Erythroblast (primary cell): ENCODE results near the gene ISLR2.
"Not testable (repeated sequence)": the region's sequence is repeated elsewhere in the genome, so short reads cannot be mapped to it uniquely, and the experiment has no call there.

ENCODE experiments used
- DNase-seq, 2 experiments: peaks; one replicate each; lab custom pipeline; 2025; lab: John Stamatoyannopoulos, UW
- GATA1 ChIP-seq: IDR thresholded peaks from 2 replicates; pipeline ENCODE4 v1.6.1; 2011; ENCODE audit warnings: low read depth, mild to moderate bottlenecking, control low read depth, low read length, moderate library complexity
- POLR2A ChIP-seq: IDR thresholded peaks from 2 replicates; pipeline ENCODE4 v1.6.1; 2011; ENCODE audit warnings: mild to moderate bottlenecking, low read length

ISLR2 gene

DNA sequence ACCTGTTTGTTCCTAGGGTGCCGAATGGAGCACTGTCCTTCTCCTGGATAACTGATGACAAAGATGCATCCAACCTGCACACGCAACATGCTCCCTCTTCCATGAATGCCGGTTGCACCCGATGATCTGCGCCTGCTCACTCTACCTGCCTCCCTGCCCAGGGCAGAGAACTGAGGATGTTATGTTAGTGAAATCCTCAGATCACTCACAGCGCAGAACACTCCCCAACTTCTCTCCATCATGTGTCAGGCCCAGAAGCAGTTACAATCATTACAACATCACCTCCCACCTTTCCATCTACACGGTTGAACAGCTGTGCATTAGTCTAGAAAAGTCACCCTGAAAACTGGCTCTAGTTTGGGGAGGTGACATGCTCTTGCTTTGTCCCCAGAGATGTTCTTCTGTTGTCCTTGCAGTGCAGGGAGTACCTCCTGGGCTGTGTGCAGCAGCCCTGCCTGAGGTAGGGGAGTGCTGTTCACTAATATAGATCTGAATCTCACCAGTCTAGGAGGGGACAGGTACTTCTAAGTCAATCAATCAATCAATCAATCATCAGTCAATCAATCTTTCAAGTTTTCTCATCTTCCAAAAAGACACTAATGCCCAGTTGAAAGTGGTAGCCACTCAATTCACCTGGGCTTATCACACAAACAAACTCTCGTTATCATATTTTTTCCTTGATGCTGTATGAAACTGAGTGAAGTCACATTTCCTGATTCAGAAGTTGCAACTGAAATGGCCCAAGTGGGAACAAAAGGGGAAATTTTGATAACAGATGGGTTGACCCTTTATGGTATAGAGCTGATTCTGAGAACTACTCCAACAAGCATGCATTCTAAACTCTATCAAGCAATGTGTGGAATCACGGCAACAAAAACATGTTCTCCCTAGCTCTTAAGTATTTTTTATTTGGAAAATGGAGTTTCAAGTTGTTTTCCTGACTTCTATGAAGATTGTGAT is 27.8 kb downstream of the ISLR2 start:
- no peak for DNase-seq
- no peak for TF ChIP-seq POLR2A
- no peak for TF ChIP-seq GATA1

GRCh38 chr15:74158855-74159650 is 28.7 kb downstream of the ISLR2 start:
- TF ChIP-seq GATA1 (no peak), POLR2A (no peak)
- DNase-seq: no peak

DNA sequence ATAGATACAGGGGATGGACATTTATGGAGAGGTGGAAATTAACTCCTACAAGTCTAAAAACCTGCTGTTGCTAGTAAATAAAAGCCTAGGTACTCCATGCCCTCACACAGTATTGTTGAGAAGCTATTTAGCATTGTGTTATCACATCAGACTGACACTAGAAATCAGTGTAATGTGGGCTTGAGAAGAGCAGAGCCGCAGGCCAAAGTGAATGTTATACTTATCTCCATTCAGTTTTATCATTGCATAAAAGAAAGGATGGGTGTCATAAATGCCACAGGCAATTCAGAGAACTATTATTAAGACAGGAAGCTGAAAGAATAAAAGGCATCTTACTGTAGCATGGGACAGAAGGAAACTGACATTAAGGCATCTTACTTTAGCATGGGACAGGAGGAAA is 29.4 kb downstream of the ISLR2 start:
- no peak for DNase-seq
- TF ChIP-seq GATA1: no peak
- TF ChIP-seq POLR2A: no peak

DNA sequence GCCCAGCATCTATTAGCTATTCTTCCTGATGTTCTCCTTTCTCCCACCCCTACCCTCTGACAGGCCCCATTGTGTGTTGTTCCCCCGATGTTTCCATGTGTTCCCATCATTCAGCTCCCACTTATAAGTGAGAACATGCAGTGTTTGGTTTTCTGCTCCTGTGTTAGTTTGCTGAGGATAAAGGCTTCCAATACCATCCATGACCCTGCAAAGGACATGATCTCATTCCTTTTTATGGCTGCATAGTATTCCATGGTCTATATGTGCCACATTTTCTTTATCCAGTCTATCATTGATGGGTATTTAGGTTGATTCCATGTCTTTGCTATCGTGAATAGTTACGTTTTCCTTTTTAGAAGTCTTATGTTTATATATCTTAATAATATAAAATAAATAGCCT is 30.0 kb downstream of the ISLR2 start:
- not testable (repeated sequence) for DNase-seq

GRCh38 chr15:74162195-74162536 is 31.8 kb downstream of the ISLR2 start:
- DNase-seq: not testable (repeated sequence)

GRCh38 chr15:74165461-74165860 is 35.1 kb downstream of the ISLR2 start:
- TF ChIP-seq GATA1: no peak
- TF ChIP-seq POLR2A: no peak
- no peak for DNase-seq

GRCh38 chr15:74167891-74168331 is 37.5 kb downstream of the ISLR2 start:
- DNase-seq: no peak
- TF ChIP-seq GATA1: no peak
- no peak for TF ChIP-seq POLR2A

DNA sequence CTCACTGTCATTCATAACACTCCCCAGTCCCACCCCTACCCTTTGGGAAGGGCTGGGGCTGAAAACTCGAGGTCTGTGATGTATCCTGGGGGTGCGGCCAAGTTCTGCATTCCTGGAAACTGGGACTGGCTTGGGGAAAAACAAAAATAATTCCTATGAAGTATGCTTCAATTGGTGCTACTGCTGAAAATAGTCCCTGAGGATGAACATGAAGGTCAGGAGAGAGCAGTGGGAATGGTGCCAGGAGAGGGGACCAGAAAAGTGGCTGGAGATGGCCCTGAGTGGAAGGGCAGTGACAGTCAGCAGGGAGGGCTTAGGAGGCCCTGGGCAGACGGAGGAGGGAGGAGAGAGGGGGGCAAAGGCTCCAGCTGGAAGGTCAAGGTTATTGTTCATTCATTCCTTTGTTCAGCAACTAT is 38.3 kb downstream of the ISLR2 start:
- no peak for DNase-seq
- no peak for TF ChIP-seq POLR2A
- no peak for TF ChIP-seq GATA1

DNA sequence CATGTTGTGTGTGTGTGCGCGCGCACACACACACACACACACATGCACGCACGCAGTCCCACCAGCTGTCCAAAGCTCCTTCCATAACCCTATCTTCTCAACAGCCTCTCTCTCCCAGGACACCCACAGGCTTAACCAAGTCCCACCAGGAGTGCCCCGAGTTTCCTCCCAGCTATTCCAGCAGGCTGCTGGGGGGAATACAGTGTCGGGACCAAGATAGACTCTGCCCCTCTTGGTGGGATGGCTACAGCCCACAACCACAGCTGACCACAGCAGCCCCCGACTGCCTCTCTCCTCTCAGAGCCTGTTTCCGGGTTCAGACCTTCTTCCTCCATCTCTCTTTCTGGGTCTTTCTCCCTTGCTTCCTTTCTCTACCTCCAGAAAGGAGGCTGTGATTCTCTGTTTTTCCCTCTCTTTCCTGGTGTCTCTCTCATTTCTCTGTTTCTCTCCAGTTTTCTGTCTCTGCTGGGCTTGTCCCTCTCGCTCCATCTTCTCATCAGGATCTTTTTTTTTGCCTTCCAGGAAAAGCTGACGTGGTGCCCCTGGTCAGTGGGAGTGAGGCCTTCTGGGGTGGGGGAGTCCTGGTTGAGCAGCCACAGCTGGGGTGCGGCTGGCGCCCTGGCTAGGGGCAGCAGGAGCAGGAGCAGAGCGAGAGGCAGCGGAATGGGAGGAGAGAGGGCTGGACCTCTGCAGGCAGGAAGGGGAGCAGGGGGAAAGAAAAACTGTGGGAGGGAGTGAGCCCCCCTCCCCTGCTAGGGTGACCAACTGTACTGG is 39.9 kb downstream of the ISLR2 start:
- TF ChIP-seq GATA1: no peak
- no peak for TF ChIP-seq POLR2A
- no peak for DNase-seq

DNA sequence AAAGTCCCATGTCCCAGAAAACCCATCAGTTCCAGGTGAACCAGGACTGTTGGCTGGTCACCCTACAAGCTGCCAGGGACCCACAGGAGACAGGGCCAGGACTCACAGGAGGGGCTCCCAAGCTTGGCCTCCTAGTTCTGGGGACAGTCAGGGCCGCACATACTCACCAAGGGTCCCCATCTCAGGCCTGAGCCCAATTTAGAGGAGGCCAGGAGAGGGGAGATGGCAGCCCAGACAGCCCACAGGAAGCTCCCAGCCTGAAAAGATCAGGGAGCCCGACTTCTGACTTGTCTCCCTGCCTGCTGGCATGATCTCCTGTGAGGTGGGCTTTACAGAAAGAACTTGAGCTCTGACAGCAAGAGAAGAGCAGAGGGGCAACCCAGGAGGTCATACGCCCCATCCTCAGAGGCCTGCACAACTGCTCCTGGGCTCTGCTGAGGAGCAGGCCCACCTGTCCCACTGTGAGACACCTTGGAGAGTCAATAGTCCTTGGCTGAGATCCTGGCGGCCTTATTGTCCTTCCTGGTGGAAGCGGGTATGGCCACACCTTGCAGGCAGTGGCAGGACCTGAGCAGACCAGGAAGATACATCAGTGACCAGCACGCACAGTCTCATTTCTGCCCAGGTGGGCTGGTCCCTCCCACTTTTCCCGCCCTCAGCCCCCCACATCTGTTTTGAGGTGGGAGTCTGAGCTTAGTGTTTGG is 40.6 kb downstream of the ISLR2 start:
- DNase-seq: no peak
- no peak for TF ChIP-seq GATA1
- no peak for TF ChIP-seq POLR2A

DNA sequence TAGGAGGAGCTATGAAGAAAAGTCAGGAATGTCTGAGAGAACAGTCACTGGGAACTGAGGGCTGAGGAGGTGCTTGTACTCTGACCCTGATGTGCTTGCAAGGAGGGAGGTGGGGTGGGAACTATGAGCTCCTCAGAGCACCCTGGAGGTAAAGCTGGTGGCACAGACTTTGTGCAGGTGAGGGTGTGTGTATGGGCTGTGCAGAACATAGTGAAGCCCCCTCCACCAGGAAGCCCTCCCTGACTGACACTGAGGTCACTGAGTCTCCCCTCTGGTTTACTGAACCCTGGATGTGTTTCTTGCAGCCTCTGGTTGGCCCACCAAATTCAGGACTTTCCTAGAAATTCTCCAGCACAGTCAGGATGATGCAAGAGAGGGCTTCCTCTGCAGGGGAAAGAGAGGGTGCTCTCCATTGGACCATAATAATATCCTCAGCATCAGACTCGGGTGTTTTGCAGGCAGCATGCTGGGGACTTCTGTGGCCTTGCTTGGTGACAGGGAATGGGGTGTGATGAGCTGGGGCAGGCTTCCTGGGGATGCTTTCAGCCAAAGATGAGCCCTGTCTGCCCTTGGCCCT is 41.7 kb downstream of the ISLR2 start:
- TF ChIP-seq GATA1 (no peak), POLR2A (no peak)
- no peak for DNase-seq

- no peak for DNase-seq
- TF ChIP-seq POLR2A (no peak), GATA1 (no peak)
These were observed 42.5 kb downstream of the ISLR2 start for GRCh38 chr15:74172701-74173379.
